RCC 7860 (cell line): ENCODE measurements around the gene CPLX1.

Experiments used
- DNase-seq: peaks from one replicate; pipeline ENCODE4 v3.0.0-alpha.2; 2015; ENCODE audit warnings: low spot score
- FAIRE-seq: peaks from 2 replicates; lab custom pipeline; 2012; peaks lifted over from hg19 to GRCh38; lab: Jason Lieb, UNC

Gene CPLX1

GRCh38 chr4:856225-856901 is 30.4 kb upstream of the CPLX1 start:
- FAIRE-seq: no peak

GRCh38 chr4:855880-856224 is 29.9 kb upstream of the CPLX1 start:
- DNase-seq (no peak), FAIRE-seq (no peak)

More at GRCh38 chr4:856225-856901, 30.4 kb upstream of the CPLX1 start:
- DNase-seq: no peak

- no peak for DNase-seq
- no peak for FAIRE-seq
Observed at GRCh38 chr4:854356-854755, 28.4 kb upstream of the CPLX1 start.

GRCh38 chr4:853416-853781 is 27.5 kb upstream of the CPLX1 start:
- no peak for FAIRE-seq
- DNase-seq: no peak

GRCh38 chr4:851701-852430 is 25.9 kb upstream of the CPLX1 start:
- FAIRE-seq (no peak), DNase-seq (no peak)

- DNase-seq (no peak), FAIRE-seq (no peak)
Observed at GRCh38 chr4:850323-850945, 24.5 kb upstream of the CPLX1 start.

GRCh38 chr4:849478-850175 is 23.7 kb upstream of the CPLX1 start:
- DNase-seq (no peak), FAIRE-seq (no peak)

- DNase-seq: no peak
- FAIRE-seq: no peak
Observed at GRCh38 chr4:848803-849477, 23.0 kb upstream of the CPLX1 start.

GRCh38 chr4:848307-848691 is 22.4 kb upstream of the CPLX1 start:
- DNase-seq (no peak), FAIRE-seq (no peak)

- no peak for FAIRE-seq
- DNase-seq: no peak
Observed at GRCh38 chr4:845836-846251, 19.9 kb upstream of the CPLX1 start.

GRCh38 chr4:845233-845835 is 19.4 kb upstream of the CPLX1 start:
- no peak for FAIRE-seq

GRCh38 chr4:844752-845232 is 18.9 kb upstream of the CPLX1 start:
- DNase-seq: no peak
- FAIRE-seq: no peak

More at GRCh38 chr4:845233-845835, 19.4 kb upstream of the CPLX1 start:
- no peak for DNase-seq

GRCh38 chr4:839675-840443 is 13.9 kb upstream of the CPLX1 start:
- FAIRE-seq (peak; percentile 4), DNase-seq (no peak)

- FAIRE-seq: no peak
Observed at GRCh38 chr4:837772-838171, 11.8 kb upstream of the CPLX1 start.

GRCh38 chr4:836750-837301 is 10.9 kb upstream of the CPLX1 start:
- no peak for FAIRE-seq
- DNase-seq: no peak

More at GRCh38 chr4:837772-838171, 11.8 kb upstream of the CPLX1 start:
- no peak for DNase-seq

- DNase-seq: no peak
- no peak for FAIRE-seq
Observed at GRCh38 chr4:836003-836511, 10.1 kb upstream of the CPLX1 start.

GRCh38 chr4:835148-836002 is 9.4 kb upstream of the CPLX1 start:
- DNase-seq (no peak), FAIRE-seq (no peak)
